ENCODE measurements around the gene JPT1.

DNA sequence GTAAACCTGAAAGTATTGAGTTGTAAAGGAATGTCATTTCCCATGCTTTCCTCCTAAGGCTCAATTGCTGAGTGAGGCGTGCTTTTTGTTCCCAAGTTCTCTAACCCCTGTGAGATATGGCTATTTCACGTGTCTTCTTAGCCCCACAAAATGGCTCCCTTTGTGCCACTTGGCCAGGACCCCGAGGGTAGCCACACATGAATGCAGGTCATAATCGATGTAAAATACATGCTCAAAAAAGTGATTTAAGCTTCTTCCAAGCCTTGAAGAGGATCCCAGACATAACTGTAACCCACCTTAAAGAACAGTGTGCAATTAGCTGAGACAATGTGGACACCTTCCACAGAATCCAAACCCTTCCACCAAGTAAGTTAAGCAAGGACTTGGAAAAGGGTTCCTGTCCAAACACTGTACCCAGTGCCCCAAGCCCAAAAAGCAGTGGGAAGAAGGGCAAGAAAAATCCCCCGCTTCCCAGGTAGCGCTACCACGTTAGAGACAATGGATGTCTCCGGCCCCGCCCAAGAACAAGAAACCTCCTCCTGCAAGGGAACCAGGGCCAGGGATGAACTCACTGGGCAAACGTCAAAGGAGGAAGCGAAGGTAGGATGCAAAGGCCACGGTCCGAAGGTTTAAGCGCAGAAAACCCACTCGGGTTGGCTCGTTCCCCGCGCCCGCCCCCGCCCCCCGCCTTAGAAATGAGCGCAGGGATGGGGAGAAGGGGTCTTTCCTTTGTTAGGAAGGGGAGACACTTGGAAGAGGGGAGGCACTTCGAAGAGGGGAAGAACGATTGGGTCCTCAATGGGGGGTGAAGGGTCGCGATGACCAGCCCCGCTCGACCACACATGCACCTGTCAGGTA is 1.2 kb downstream of the JPT1 start:
- TF ChIP-seq POLR2AphosphoS5 (IDR thresholded peaks at IDR 0.05; ENCODE audit: insufficient read depth in 1 of 2, low read depth in 1 of 2), result no peak
- TF ChIP-seq, protein P1, sequence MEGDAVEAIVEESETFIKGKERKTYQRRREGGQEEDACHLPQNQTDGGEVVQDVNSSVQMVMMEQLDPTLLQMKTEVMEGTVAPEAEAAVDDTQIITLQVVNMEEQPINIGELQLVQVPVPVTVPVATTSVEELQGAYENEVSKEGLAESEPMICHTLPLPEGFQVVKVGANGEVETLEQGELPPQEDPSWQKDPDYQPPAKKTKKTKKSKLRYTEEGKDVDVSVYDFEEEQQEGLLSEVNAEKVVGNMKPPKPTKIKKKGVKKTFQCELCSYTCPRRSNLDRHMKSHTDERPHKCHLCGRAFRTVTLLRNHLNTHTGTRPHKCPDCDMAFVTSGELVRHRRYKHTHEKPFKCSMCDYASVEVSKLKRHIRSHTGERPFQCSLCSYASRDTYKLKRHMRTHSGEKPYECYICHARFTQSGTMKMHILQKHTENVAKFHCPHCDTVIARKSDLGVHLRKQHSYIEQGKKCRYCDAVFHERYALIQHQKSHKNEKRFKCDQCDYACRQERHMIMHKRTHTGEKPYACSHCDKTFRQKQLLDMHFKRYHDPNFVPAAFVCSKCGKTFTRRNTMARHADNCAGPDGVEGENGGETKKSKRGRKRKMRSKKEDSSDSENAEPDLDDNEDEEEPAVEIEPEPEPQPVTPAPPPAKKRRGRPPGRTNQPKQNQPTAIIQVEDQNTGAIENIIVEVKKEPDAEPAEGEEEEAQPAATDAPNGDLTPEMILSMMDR (IDR thresholded peaks at IDR 0.05), result no peak
- no peak for TF ChIP-seq POLR2A (IDR thresholded peaks at IDR 0.05)

All from vagina (tissue), 2 donors.